Smooth muscle cell of trachea (primary cell): ENCODE results near the gene ADGRL3. TPM values are rescaled to one million over a fixed set of nuclear protein-coding genes. Genes with fewer than 3 reads are reported as not detected.

Source experiments
- total RNA-seq: library from RNA; depleted of rRNA; stranded (reverse); fragments of >200 nt; gene quantifications from 2 replicates; pipeline ENCODE4 v1.2.1, GENCODE V29; 2014

ADGRL3 gene
- not detected in 2 replicates for total RNA-seq

DNA sequence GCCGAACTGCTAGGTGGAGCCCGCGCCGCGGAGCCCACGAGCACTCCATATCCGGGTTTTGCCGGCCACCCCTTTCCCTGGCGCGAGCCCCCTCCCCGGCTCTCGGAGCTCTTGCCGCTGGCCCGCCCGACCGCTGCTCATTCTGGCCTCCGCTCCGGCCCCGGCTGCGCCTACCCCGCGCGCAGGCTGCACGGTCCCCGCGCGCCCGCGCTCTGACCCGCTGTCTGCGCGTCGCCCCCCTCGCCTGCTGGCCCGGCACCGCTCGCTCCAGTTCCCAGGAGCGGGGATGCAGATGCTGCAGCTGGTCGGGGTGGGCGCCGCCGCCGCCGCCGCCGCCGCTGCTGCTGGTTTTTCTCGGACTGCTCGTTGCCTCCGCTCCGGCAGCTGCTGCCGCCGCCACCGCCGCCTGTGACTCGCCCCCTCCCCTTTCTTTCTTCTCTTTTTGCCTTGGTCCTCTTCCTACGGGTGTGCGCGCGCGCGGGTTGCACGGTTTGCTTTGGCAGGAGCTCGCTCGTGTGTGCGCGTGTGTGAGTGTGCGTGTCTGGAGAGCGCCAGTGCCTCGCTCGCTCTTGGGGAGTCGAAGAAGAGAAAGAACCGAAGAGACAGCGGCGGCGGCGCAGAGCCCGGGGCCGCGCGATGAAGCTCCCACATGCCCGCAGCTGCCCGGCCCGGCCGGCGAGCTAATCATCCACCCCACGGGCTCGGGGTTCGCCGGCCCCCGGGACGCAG lies at the start of gene ADGRL3:
ADGRL3 (plus strand) TSS at position 140 of the 729 bp plus-strand sequence.

